ENCODE results near the gene CSMD2. TPM values are rescaled to one million over a fixed set of nuclear protein-coding genes. Genes with fewer than 3 reads are reported as not detected.

The CSMD2 gene
- total RNA-seq, 1 experiment from 2014 or later = 2.8 TPM

DNA sequence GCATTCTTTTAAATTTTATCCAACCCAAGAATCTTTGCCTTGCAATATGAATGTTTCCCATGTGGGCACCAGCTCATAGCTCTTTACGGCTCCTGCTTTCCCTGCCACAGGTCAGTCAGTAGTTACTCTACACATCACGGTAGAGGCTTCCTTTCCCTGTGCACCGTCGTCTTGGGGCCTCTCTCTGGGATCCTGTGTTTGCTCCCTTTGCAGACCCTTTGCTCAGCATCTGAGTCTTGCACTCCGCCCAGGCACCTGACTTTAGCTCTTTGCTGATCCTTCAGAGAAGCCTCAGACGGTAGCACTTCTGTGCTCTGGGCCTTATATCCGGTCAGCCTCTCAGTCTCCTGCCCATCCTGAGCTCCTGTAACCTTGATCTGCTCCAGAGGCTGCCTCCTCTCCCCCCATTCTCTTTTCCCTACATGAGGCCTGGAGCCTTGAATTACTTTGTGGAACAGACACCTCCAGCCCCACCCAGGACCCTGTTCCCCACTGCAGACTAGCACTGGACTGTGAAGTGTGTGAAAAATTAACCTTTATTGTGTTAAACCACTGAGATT, 484.7 kb downstream of the CSMD2 start:
- intact Hi-C loops (cut with micrococcal nuclease; ENCODE audit: unreplicated experiment) = no loop called here
- Histone ChIP-seq H3K27ac (ENCODE audit: low read depth, low read length, poor library complexity, severe bottlenecking) (no peak overlapping the region), H3K27me3 (replicated peaks; ENCODE audit: insufficient read depth, low read depth, low read length, poor library complexity) (peaks cover 5% of the 10 kb centered on the region), H3K36me3 (ENCODE audit: insufficient read depth, low read length, poor library complexity, severe bottlenecking) (no peaks in the 10 kb centered on the region), H3K9me3 (ENCODE audit: low read depth, low read length, poor library complexity, severe bottlenecking) (no peaks in the 10 kb centered on the region), H3K4me3 (ENCODE audit: low read depth, low read length, poor library complexity, severe bottlenecking) (no peak overlapping the region), H3K4me1 (ENCODE audit: insufficient read depth, low read length, poor library complexity, severe bottlenecking) (no peaks in the 10 kb centered on the region)
- no peak for DNase-seq (ENCODE audit: low spot score)
- TF ChIP-seq, protein P1, sequence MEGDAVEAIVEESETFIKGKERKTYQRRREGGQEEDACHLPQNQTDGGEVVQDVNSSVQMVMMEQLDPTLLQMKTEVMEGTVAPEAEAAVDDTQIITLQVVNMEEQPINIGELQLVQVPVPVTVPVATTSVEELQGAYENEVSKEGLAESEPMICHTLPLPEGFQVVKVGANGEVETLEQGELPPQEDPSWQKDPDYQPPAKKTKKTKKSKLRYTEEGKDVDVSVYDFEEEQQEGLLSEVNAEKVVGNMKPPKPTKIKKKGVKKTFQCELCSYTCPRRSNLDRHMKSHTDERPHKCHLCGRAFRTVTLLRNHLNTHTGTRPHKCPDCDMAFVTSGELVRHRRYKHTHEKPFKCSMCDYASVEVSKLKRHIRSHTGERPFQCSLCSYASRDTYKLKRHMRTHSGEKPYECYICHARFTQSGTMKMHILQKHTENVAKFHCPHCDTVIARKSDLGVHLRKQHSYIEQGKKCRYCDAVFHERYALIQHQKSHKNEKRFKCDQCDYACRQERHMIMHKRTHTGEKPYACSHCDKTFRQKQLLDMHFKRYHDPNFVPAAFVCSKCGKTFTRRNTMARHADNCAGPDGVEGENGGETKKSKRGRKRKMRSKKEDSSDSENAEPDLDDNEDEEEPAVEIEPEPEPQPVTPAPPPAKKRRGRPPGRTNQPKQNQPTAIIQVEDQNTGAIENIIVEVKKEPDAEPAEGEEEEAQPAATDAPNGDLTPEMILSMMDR (conservative IDR thresholded peaks at IDR 0.05; ENCODE audit: low read depth, low read length) = no peak
- TF ChIP-seq EZH2 (IDR thresholded peaks at IDR 0.05; ENCODE audit: borderline replicate concordance, low read depth, low read length, poor library complexity, severe bottlenecking) = no peak
- BruUV-seq (replicated peaks) = no TSS peak
- ChIA-PET CTCF (no interaction called here), POLR2A (ENCODE audit: low non-redundant PET) (no interaction called here)

DNA sequence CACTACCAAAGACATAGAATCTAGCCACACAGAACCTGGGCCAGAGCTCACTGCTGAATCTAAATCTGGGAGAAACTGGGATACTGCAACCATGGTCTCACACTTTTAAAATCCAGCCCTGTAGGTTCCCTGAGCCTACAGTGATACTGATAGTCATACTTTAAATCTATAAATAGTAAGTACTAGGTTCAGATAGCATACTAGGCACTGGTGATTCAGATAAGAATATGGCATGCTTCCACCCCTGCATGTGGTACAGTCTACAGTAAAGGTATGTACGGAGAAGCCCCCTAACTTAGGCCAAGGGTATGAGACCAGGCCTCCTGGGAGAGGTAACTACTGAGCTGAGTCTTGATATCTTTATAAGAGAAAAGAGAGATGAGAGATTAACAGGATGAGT, 494.5 kb downstream of the CSMD2 start:
- Histone ChIP-seq H3K27me3 (replicated peaks; ENCODE audit: insufficient read depth, low read depth, low read length, poor library complexity) (peaks cover 3% of the 10 kb centered on the region), H3K4me3 (ENCODE audit: low read depth, low read length, poor library complexity, severe bottlenecking) (no peak overlapping the region), H3K9me3 (ENCODE audit: low read depth, low read length, poor library complexity, severe bottlenecking) (no peaks in the 10 kb centered on the region), H3K27ac (ENCODE audit: low read depth, low read length, poor library complexity, severe bottlenecking) (no peak overlapping the region), H3K36me3 (ENCODE audit: insufficient read depth, low read length, poor library complexity, severe bottlenecking) (no peaks in the 10 kb centered on the region), H3K4me1 (ENCODE audit: insufficient read depth, low read length, poor library complexity, severe bottlenecking) (no peaks in the 10 kb centered on the region)
- ChIA-PET CTCF (interaction anchor here (0.6 kb wide), 1 partner anchor 15 kb away, joined by 3 read pairs; no protein-coding TSS in a partner anchor), POLR2A (ENCODE audit: low non-redundant PET) (no interaction called here)
- TF ChIP-seq EZH2 (IDR thresholded peaks at IDR 0.05; ENCODE audit: borderline replicate concordance, low read depth, low read length, poor library complexity, severe bottlenecking) = no peak
- intact Hi-C loops (cut with micrococcal nuclease; ENCODE audit: unreplicated experiment) = no loop called here
- no peak for DNase-seq (ENCODE audit: low spot score)
- BruUV-seq (replicated peaks) = no TSS peak

DNA sequence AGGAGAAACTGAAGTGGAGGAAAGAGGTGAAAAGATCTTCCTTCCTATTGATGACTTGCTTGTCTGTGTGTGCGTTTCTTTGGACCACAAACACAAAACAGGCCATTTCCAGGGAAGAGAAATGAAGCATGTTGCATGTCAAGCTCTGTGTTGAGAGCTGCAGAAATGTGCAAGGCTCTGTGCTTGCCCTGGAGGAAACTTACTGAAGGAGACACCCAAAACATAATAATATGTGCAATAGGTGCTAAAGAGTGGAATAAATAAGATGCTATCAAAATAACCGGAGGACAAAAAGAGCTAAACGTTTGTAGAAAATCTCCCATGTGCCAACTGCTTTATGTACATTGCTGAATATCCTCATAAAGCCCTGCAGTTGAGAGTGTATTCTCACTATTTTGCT, 496.3 kb downstream of the CSMD2 start:
- CTCF ChIA-PET = no interaction called here

More for the DNA sequence above, 496.3 kb downstream of the CSMD2 start:
- Histone ChIP-seq H3K27ac (ENCODE audit: low read depth, low read length, poor library complexity, severe bottlenecking) (no peak overlapping the region), H3K9me3 (ENCODE audit: low read depth, low read length, poor library complexity, severe bottlenecking) (no peaks in the 10 kb centered on the region), H3K4me3 (ENCODE audit: low read depth, low read length, poor library complexity, severe bottlenecking) (no peak overlapping the region), H3K27me3 (replicated peaks; ENCODE audit: insufficient read depth, low read depth, low read length, poor library complexity) (peaks cover 3% of the 10 kb centered on the region), H3K36me3 (ENCODE audit: insufficient read depth, low read length, poor library complexity, severe bottlenecking) (no peaks in the 10 kb centered on the region), H3K4me1 (ENCODE audit: insufficient read depth, low read length, poor library complexity, severe bottlenecking) (no peaks in the 10 kb centered on the region)
- POLR2A ChIA-PET (ENCODE audit: low non-redundant PET) = no interaction called here
- TF ChIP-seq EZH2 (IDR thresholded peaks at IDR 0.05; ENCODE audit: borderline replicate concordance, low read depth, low read length, poor library complexity, severe bottlenecking) = no peak
- TF ChIP-seq, protein P1 (conservative IDR thresholded peaks at IDR 0.05; ENCODE audit: low read depth, low read length) = no peak
- intact Hi-C loops (cut with micrococcal nuclease; ENCODE audit: unreplicated experiment) = no loop called here
- DNase-seq (ENCODE audit: low spot score) = no peak
- no TSS peak for BruUV-seq (replicated peaks)
